IMR-90 (cell line): ENCODE measurements around the gene MARCHF2.

Experiments used
- MAFK ChIP-seq: IDR thresholded peaks from 2 replicates; pipeline ENCODE4 v1.6.1; 2012; ENCODE audit warnings: low read depth, low read length, improper control_type of control experiment
- TF ChIP-seq, protein P1 (sequence below): fragments of 150-350 bp; IDR thresholded peaks from 2 replicates; pipeline ENCODE4 v1.6.1; 2016; ENCODE audit warnings: low read depth, mild to moderate bottlenecking, low read length, moderate library complexity, borderline replicate concordance

GRCh38 chr19:8455018-8455417, 41.9 kb downstream of the MARCHF2 start:
- no peak for TF ChIP-seq MAFK
- TF ChIP-seq, protein P1, sequence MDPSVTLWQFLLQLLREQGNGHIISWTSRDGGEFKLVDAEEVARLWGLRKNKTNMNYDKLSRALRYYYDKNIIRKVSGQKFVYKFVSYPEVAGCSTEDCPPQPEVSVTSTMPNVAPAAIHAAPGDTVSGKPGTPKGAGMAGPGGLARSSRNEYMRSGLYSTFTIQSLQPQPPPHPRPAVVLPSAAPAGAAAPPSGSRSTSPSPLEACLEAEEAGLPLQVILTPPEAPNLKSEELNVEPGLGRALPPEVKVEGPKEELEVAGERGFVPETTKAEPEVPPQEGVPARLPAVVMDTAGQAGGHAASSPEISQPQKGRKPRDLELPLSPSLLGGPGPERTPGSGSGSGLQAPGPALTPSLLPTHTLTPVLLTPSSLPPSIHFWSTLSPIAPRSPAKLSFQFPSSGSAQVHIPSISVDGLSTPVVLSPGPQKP, result no peak
